Osteocyte (in vitro differentiated cells): ENCODE measurements around the gene ZBTB7B. TPM values are rescaled to one million over a fixed set of nuclear protein-coding genes. Genes with fewer than 3 reads are reported as not detected.
A peak's percentile ranks its signal among the peaks of the same experiment; 100 is the strongest.

Source experiments
- DNase-seq: peaks from one replicate; pipeline ENCODE4 v3.0.0; 2021; ENCODE audit warnings: mixed read lengths; ENCODE audit not compliant: unreplicated experiment; ENCODE audit errors: extremely low spot score
- H3K27ac Mint-ChIP-seq: one replicate; pipeline ENCODE4 v1.8.0; 2021; ENCODE audit warnings: mild to moderate bottlenecking, mixed read lengths; ENCODE audit not compliant: unreplicated experiment
- H3K27me3 Mint-ChIP-seq: one replicate; pipeline ENCODE4 v1.8.0; 2021; ENCODE audit warnings: mixed read lengths; ENCODE audit not compliant: unreplicated experiment
- H3K36me3 Mint-ChIP-seq: one replicate; pipeline ENCODE4 v1.8.0; 2021; ENCODE audit warnings: mixed read lengths; ENCODE audit not compliant: unreplicated experiment
- H3K4me1 Mint-ChIP-seq: one replicate; pipeline ENCODE4 v1.8.0; 2021; ENCODE audit warnings: mixed read lengths; ENCODE audit not compliant: unreplicated experiment
- H3K4me3 Mint-ChIP-seq: one replicate; pipeline ENCODE4 v1.8.0; 2021; ENCODE audit warnings: mild to moderate bottlenecking, moderate library complexity, mixed read lengths; ENCODE audit not compliant: unreplicated experiment
- H3K9me3 Mint-ChIP-seq: one replicate; pipeline ENCODE4 v1.8.0; 2021; ENCODE audit warnings: mixed read lengths; ENCODE audit not compliant: unreplicated experiment
- total RNA-seq: library from RNA; stranded (reverse); gene quantifications from 2 replicates; pipeline ENCODE4 v1.2.1, GENCODE V29; 2021
- TF ChIP-seq, protein P1 (sequence below): fragments of 200-600 bp; sonication (generic); IDR thresholded peaks from 2 replicates; pipeline ENCODE4 v1.5.0; 2021; ENCODE audit warnings: antibody characterized with exemption, mild to moderate bottlenecking, moderate library complexity

Gene ZBTB7B
- total RNA-seq, 1 donor from 2014 or later: 37.8 TPM

- DNase-seq: no peak
- Mint-ChIP-seq H3K27me3 (no peaks in the 10 kb centered on the region), H3K36me3 (no peaks in the 10 kb centered on the region), H3K4me1 (peaks cover 30% of the 10 kb centered on the region), H3K4me3 (peak overlapping the region; percentile 81), H3K9me3 (no peaks in the 10 kb centered on the region), H3K27ac (peak overlapping the region; percentile 78)
- TF ChIP-seq, protein P1, sequence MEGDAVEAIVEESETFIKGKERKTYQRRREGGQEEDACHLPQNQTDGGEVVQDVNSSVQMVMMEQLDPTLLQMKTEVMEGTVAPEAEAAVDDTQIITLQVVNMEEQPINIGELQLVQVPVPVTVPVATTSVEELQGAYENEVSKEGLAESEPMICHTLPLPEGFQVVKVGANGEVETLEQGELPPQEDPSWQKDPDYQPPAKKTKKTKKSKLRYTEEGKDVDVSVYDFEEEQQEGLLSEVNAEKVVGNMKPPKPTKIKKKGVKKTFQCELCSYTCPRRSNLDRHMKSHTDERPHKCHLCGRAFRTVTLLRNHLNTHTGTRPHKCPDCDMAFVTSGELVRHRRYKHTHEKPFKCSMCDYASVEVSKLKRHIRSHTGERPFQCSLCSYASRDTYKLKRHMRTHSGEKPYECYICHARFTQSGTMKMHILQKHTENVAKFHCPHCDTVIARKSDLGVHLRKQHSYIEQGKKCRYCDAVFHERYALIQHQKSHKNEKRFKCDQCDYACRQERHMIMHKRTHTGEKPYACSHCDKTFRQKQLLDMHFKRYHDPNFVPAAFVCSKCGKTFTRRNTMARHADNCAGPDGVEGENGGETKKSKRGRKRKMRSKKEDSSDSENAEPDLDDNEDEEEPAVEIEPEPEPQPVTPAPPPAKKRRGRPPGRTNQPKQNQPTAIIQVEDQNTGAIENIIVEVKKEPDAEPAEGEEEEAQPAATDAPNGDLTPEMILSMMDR: no peak
Observed at GRCh38 chr1:155049651-155050559, 47.3 kb downstream of the ZBTB7B start.

DNA sequence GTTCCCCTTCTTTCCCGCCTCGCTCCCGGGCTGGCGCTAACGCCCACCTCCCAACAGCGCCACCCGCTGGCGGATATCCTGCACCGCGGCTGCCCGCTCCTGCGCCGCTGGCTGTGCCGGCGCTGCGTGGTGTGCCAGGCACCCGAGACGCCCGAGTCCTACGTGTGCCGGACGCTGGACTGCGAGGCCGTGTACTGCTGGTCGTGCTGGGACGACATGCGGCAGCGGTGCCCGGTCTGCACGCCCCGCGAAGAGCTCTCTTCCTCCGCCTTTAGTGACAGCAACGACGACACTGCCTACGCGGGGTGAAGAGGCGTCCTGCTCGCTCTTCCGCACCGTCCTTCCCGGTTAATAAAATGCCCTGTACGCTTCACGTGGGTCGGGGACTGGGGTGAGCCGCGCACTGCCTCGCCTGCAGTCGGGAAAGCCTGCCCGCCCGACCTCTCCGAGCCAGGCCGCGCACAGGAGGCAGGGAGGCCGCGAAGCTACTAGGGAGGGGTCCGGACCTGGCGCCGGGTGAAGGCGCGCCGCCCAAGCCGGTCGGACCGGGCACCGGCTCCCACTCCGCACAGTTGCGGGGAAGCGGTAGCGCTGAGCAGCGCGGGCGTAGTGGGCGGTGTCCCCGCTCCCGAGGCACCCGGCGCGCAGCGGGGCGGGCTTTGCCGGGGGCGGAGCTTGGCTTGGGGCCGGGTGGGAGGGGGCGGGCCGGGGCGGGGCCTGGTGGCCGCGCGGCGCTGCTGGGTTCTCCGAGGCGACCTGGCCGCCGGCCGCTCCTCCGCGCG lies 48.1 kb downstream of the ZBTB7B start, which contains the start of gene ADAM15:
TSS of gene ADAM15 (plus strand) at position 757 of the 782 bp plus-strand sequence. CDS start 71 bp downstream, outside the sequence.
- H3K4me3 Mint-ChIP-seq: peak within 1 kb of the TSS; percentile 81
- TF ChIP-seq, protein P1: peak; percentile 93
- no peaks in the 10 kb centered on the region for H3K9me3 Mint-ChIP-seq
- no peaks in the 10 kb centered on the region for H3K36me3 Mint-ChIP-seq
- no peaks in the 10 kb centered on the region for H3K27me3 Mint-ChIP-seq
- DNase-seq: peak; percentile 94
- peak within 1 kb of the TSS; percentile 80 for H3K27ac Mint-ChIP-seq
- peaks cover 27% of the 10 kb centered on the region for H3K4me1 Mint-ChIP-seq

DNA sequence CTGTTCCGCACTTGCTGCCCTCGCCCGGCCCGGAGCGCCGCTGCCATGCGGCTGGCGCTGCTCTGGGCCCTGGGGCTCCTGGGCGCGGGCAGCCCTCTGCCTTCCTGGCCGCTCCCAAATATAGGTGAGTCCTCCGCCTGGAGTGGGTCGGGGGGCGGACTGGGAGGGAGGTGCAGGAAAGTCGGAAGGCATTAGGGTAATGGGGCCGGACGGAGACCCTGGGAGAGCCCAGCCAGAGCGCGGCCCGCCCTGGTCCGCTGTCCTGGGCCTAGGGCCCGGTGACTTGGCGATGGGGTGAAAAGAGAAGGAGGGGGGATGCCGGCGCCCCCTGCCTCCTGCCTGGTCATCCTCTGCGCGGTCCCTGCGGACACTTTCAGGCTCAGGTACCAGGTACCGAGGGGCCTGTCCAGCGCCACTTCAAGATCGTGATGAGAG lies 48.8 kb downstream of the ZBTB7B start:
- peaks cover 27% of the 10 kb centered on the region for H3K4me1 Mint-ChIP-seq
- no peaks in the 10 kb centered on the region for H3K9me3 Mint-ChIP-seq
- DNase-seq: no peak
- H3K27ac Mint-ChIP-seq: peak overlapping the region; percentile 80
- no peaks in the 10 kb centered on the region for H3K27me3 Mint-ChIP-seq
- peaks cover 3% of the 10 kb centered on the region for H3K36me3 Mint-ChIP-seq
- H3K4me3 Mint-ChIP-seq: peak overlapping the region; percentile 76
- TF ChIP-seq, protein P1: no peak

- peaks cover 27% of the 10 kb centered on the region for H3K4me1 Mint-ChIP-seq
- peaks cover 5% of the 10 kb centered on the region for H3K36me3 Mint-ChIP-seq
- peak overlapping the region; percentile 80 for H3K27ac Mint-ChIP-seq
- TF ChIP-seq, protein P1: no peak
- no peaks in the 10 kb centered on the region for H3K27me3 Mint-ChIP-seq
- H3K9me3 Mint-ChIP-seq: no peaks in the 10 kb centered on the region
- H3K4me3 Mint-ChIP-seq: peak overlapping the region; percentile 76
- no peak for DNase-seq
Observed at GRCh38 chr1:155051777-155052398, 49.3 kb downstream of the ZBTB7B start.
